ENCODE data around the gene EN1. TPM values are rescaled to one million over a fixed set of nuclear protein-coding genes. Genes with fewer than 3 reads are reported as not detected.

EN1 gene
- total RNA-seq, 2 experiments from 2014 or later = not detected

GRCh38 chr2:118843483-118844132, 3.8 kb downstream of the EN1 start:
- peak overlapping the region; percentile 76 for H3K4me3 Mint-ChIP-seq
- peaks cover 0 to 39% of the 10 kb centered on the region in 2 experiments for H3K9me3 ChIP-seq (ENCODE audit: control insufficient read depth in 1 of 2, insufficient read depth in 1 of 2, low read length in 2 of 2)
- H3K4me1 ChIP-seq (ENCODE audit: insufficient read depth, low read length) = peaks cover 53% of the 10 kb centered on the region
- H3K36me3 ChIP-seq (ENCODE audit: insufficient read depth, low read length) = no peaks in the 10 kb centered on the region
- no peak overlapping the region for H3K27ac Mint-ChIP-seq
- ATAC-seq (ENCODE audit: poor library complexity) = no peak
- no peak for DNase-seq
- H3K36me3 Mint-ChIP-seq (ENCODE audit: low read depth) = no peaks in the 10 kb centered on the region
- H3K4me1 Mint-ChIP-seq (ENCODE audit: low read depth) = peaks cover 50% of the 10 kb centered on the region
- H3K9me3 Mint-ChIP-seq = no peaks in the 10 kb centered on the region
- no peak for TF ChIP-seq CTCF (IDR thresholded peaks at IDR 0.05)
- POLR2A ChIA-PET = no interaction called here
- H3K27me3 Mint-ChIP-seq = peaks cover 90% of the 10 kb centered on the region
- CTCF ChIA-PET = interaction anchor here (1.0 kb wide), 1 partner anchor 12 kb away, joined by 4 read pairs; no protein-coding TSS in a partner anchor
- peaks cover 76 to 89% of the 10 kb centered on the region in 2 experiments for H3K27me3 ChIP-seq (ENCODE audit: control insufficient read depth in 1 of 2, insufficient read depth in 2 of 2, low read length in 2 of 2)
- no peak overlapping the region for H3K27ac ChIP-seq (ENCODE audit: low read depth in 1 of 2, low read length in 2 of 2)
- no peak overlapping the region for H3K4me3 ChIP-seq (ENCODE audit: low read length)
- intact Hi-C loops (cut with DNase I, micrococcal nuclease) = no loop called here

GRCh38 chr2:118842661-118843482, 4.6 kb downstream of the EN1 start:
- ATAC-seq (ENCODE audit: poor library complexity) (no peak), DNase-seq (no peak)
- no peak overlapping the region for H3K27ac ChIP-seq (ENCODE audit: low read depth in 1 of 2, low read length in 2 of 2)
- H3K36me3 Mint-ChIP-seq (ENCODE audit: low read depth) = no peaks in the 10 kb centered on the region
- peaks cover 0 to 32% of the 10 kb centered on the region in 2 experiments for H3K9me3 ChIP-seq (ENCODE audit: control insufficient read depth in 1 of 2, insufficient read depth in 1 of 2, low read length in 2 of 2)
- H3K4me1 Mint-ChIP-seq (ENCODE audit: low read depth) = peaks cover 45% of the 10 kb centered on the region
- H3K4me3 Mint-ChIP-seq = peak overlapping the region; percentile 73
- H3K36me3 ChIP-seq (ENCODE audit: insufficient read depth, low read length) = no peaks in the 10 kb centered on the region
- ChIA-PET POLR2A (no interaction called here), CTCF (interaction anchor here (1.0 kb wide), 1 partner anchor 12 kb away, joined by 4 read pairs; no protein-coding TSS in a partner anchor)
- H3K4me1 ChIP-seq (ENCODE audit: insufficient read depth, low read length) = peaks cover 46% of the 10 kb centered on the region
- no peaks in the 10 kb centered on the region for H3K9me3 Mint-ChIP-seq
- intact Hi-C loops (cut with DNase I, micrococcal nuclease) = no loop called here
- TF ChIP-seq CTCF (IDR thresholded peaks at IDR 0.05) = no peak
- peaks cover 78 to 89% of the 10 kb centered on the region in 2 experiments for H3K27me3 ChIP-seq (ENCODE audit: control insufficient read depth in 1 of 2, insufficient read depth in 2 of 2, low read length in 2 of 2)
- no peak overlapping the region for H3K27ac Mint-ChIP-seq
- H3K27me3 Mint-ChIP-seq = peaks cover 90% of the 10 kb centered on the region
- H3K4me3 ChIP-seq (ENCODE audit: low read length) = peak overlapping the region; percentile 46

GRCh38 chr2:118841828-118842461, 5.5 kb downstream of the EN1 start:
- H3K27ac ChIP-seq (ENCODE audit: low read depth in 1 of 2, low read length in 2 of 2) = no peak overlapping the region
- POLR2A ChIA-PET = no interaction called here
- ATAC-seq (ENCODE audit: poor library complexity) (no peak), DNase-seq (no peak)
- H3K9me3 Mint-ChIP-seq = no peaks in the 10 kb centered on the region
- H3K27me3 Mint-ChIP-seq = peaks cover 91% of the 10 kb centered on the region
- peaks cover 0 to 26% of the 10 kb centered on the region in 2 experiments for H3K9me3 ChIP-seq (ENCODE audit: control insufficient read depth in 1 of 2, insufficient read depth in 1 of 2, low read length in 2 of 2)
- H3K4me3 Mint-ChIP-seq = peak overlapping the region; percentile 88
- no peaks in the 10 kb centered on the region for H3K36me3 Mint-ChIP-seq (ENCODE audit: low read depth)
- peaks cover 37% of the 10 kb centered on the region for H3K4me1 ChIP-seq (ENCODE audit: insufficient read depth, low read length)
- CTCF ChIA-PET = no interaction called here
- no peaks in the 10 kb centered on the region for H3K36me3 ChIP-seq (ENCODE audit: insufficient read depth, low read length)
- peaks cover 39% of the 10 kb centered on the region for H3K4me1 Mint-ChIP-seq (ENCODE audit: low read depth)
- no peak for TF ChIP-seq CTCF (IDR thresholded peaks at IDR 0.05)
- H3K27me3 ChIP-seq (ENCODE audit: control insufficient read depth in 1 of 2, insufficient read depth in 2 of 2, low read length in 2 of 2) = peaks cover 82 to 90% of the 10 kb centered on the region in 2 experiments
- no peak overlapping the region for H3K27ac Mint-ChIP-seq
- intact Hi-C loops (cut with DNase I, micrococcal nuclease) = no loop called here
- H3K4me3 ChIP-seq (ENCODE audit: low read length) = peak overlapping the region; percentile 46
